Gastrocnemius medialis (tissue), 4 donors: Measurements from ENCODE around the gene PRKN.

Experiments
- POLR2A ChIP-seq, 2 donors: fragments of 450-650 bp; IDR thresholded peaks; one replicate each; pipeline ENCODE4 v1.6.1; 2017; ENCODE audit warnings: antibody characterized with exemption in 2 of 2, mild to moderate bottlenecking in 2 of 2, moderate library complexity in 2 of 2
- TF ChIP-seq, protein P1 (sequence below), 5 experiments: fragments of 450-650 bp in 3 of 5; fragments of 200-600 bp in 2 of 5; sonication (generic) in 2 of 5; IDR thresholded peaks in 4 of 5; conservative IDR thresholded peaks in 1 of 5; 1 replicate in 4 of 5; 2 replicates in 1 of 5; pipeline ENCODE4 v1.5.1; 2016 to 2019; ENCODE audit warnings: antibody characterized with exemption in 5 of 5, mild to moderate bottlenecking in 3 of 5, moderate library complexity in 3 of 5

GRCh38 chr6:162491637-162492036, 235.9 kb downstream of the PRKN start:
- TF ChIP-seq, protein P1, sequence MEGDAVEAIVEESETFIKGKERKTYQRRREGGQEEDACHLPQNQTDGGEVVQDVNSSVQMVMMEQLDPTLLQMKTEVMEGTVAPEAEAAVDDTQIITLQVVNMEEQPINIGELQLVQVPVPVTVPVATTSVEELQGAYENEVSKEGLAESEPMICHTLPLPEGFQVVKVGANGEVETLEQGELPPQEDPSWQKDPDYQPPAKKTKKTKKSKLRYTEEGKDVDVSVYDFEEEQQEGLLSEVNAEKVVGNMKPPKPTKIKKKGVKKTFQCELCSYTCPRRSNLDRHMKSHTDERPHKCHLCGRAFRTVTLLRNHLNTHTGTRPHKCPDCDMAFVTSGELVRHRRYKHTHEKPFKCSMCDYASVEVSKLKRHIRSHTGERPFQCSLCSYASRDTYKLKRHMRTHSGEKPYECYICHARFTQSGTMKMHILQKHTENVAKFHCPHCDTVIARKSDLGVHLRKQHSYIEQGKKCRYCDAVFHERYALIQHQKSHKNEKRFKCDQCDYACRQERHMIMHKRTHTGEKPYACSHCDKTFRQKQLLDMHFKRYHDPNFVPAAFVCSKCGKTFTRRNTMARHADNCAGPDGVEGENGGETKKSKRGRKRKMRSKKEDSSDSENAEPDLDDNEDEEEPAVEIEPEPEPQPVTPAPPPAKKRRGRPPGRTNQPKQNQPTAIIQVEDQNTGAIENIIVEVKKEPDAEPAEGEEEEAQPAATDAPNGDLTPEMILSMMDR (IDR thresholded peaks at IDR 0.05 in 4 of 5, conservative IDR thresholded peaks at IDR 0.05 in 1 of 5): no peak
- TF ChIP-seq POLR2A (IDR thresholded peaks at IDR 0.05): no peak
